Activated naive CD8-positive, alpha-beta T cell (primary cell): ENCODE measurements around the gene ASAP3.

Experiments
- H3K27ac Mint-ChIP-seq: one replicate; pipeline ENCODE4 v1.8.0; 2021; ENCODE audit warnings: mixed read lengths
- H3K27me3 Mint-ChIP-seq: one replicate; pipeline ENCODE4 v1.8.0; 2021; ENCODE audit warnings: mixed read lengths
- H3K36me3 Mint-ChIP-seq: one replicate; pipeline ENCODE4 v1.8.0; 2021; ENCODE audit warnings: mixed read lengths
- H3K4me1 Mint-ChIP-seq: one replicate; pipeline ENCODE4 v1.8.0; 2021; ENCODE audit warnings: low read depth, mixed read lengths
- H3K4me3 Mint-ChIP-seq: one replicate; pipeline ENCODE4 v1.8.0; 2021; ENCODE audit warnings: mild to moderate bottlenecking, mixed read lengths
- H3K9me3 Mint-ChIP-seq: one replicate; pipeline ENCODE4 v1.8.0; 2021; ENCODE audit warnings: low read depth, mixed read lengths

ASAP3 gene

GRCh38 chr1:23420778-23421177 is 63.2 kb downstream of the ASAP3 start:
- no peaks in the 10 kb centered on the region for H3K27me3 Mint-ChIP-seq
- no peak overlapping the region for H3K4me3 Mint-ChIP-seq
- no peaks in the 10 kb centered on the region for H3K9me3 Mint-ChIP-seq
- H3K36me3 Mint-ChIP-seq: no peaks in the 10 kb centered on the region
- H3K4me1 Mint-ChIP-seq: peaks cover 32% of the 10 kb centered on the region
- no peak overlapping the region for H3K27ac Mint-ChIP-seq

DNA sequence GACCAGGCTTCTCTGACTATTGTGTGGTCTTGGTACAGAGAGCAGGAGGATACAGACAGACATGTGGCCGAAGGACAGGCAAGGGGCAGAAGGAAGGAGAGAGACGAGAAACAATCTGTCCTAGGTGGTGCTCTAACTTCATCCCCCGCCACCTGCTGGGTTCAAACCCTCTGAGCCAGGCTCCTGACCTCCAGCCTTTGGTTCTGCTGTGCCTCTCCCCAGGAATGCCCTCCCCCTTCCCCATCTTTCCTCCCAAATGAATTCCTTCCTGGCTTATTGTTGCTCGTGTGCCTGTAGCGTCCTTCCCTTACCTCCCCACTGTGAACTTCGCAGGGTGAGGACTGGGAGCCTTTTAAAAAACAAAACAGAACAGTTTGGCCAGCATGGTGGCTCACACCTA is 64.8 kb downstream of the ASAP3 start:
- no peaks in the 10 kb centered on the region for H3K9me3 Mint-ChIP-seq
- peaks cover 31% of the 10 kb centered on the region for H3K4me1 Mint-ChIP-seq
- no peak overlapping the region for H3K27ac Mint-ChIP-seq
- no peak overlapping the region for H3K4me3 Mint-ChIP-seq
- no peaks in the 10 kb centered on the region for H3K36me3 Mint-ChIP-seq
- H3K27me3 Mint-ChIP-seq: no peaks in the 10 kb centered on the region

DNA sequence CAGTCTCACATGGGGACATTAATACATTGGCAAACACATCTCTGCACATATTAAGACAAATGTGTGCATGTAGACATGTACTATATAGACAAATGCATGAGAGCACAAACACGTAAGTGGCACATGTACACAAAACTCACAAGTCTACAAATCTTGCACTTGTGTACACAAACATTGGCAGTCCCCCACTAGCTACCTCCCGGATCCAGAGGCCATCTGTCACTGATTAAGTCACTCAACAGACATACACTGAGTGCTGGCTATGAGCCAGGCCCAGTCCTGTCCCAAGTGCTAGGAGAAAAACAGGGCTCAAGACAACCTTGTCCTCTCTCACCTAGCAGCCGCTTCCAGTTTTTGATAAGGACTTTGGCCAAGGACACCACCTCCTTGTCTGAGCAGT is 66.4 kb downstream of the ASAP3 start:
- Mint-ChIP-seq H3K27ac (no peak overlapping the region), H3K27me3 (no peaks in the 10 kb centered on the region), H3K4me3 (no peak overlapping the region)

DNA sequence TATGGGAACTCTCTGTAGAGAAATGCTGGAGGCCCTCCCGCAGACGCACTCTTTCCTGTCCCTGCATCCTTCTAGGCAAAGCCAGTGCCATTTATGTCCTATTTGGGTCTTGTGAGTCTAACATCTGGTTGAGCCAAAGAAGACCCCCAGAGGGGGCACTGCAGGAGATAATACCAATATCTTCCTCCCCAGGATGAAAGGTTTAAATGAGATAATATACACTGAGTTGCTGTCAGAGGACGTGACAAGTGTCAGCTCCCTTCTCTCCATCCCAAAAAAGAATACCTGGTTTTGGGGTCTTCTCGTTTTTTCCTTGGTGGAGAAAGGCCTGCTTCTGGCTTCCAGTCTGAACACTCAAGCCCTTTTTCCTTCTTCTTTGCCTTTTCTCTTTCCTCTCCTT is 67.0 kb downstream of the ASAP3 start:
- Mint-ChIP-seq H3K4me3 (no peak overlapping the region), H3K27me3 (no peaks in the 10 kb centered on the region), H3K27ac (no peak overlapping the region), H3K4me1 (peaks cover 13% of the 10 kb centered on the region), H3K36me3 (no peaks in the 10 kb centered on the region), H3K9me3 (no peaks in the 10 kb centered on the region)

More for the DNA sequence above, 66.4 kb downstream of the ASAP3 start:
- Mint-ChIP-seq H3K4me1 (peaks cover 19% of the 10 kb centered on the region), H3K9me3 (no peaks in the 10 kb centered on the region), H3K36me3 (no peaks in the 10 kb centered on the region)

DNA sequence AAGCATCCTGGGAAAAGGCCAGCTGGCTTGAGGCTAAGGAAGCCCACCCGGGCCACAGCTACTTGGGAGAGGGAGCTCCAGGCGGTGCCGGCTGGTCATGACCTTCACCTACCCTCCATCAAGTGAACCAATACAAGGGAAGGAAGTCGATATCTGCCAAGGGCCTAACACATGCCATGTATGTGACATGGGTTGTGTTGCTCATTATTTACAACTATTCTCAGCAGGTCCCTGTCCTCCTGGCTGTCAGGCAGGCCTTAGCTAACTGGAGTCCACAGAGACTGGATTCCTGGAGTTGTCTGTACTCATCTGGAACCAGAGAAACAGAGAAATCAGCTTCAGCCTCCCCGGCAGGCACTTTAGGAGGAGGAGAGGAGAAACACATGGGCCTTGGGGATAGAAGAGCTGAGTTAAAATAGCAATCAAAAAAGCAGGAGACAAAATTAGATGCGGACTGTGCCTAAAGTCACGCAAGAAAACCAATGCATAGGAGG is 75.1 kb downstream of the ASAP3 start:
- H3K9me3 Mint-ChIP-seq: no peaks in the 10 kb centered on the region
- peaks cover 7% of the 10 kb centered on the region for H3K4me1 Mint-ChIP-seq
- H3K27ac Mint-ChIP-seq: no peak overlapping the region
- H3K36me3 Mint-ChIP-seq: peaks cover 2% of the 10 kb centered on the region
- H3K4me3 Mint-ChIP-seq: no peak overlapping the region
- no peaks in the 10 kb centered on the region for H3K27me3 Mint-ChIP-seq

- Mint-ChIP-seq H3K36me3 (peaks cover 2% of the 10 kb centered on the region), H3K4me1 (peaks cover 8% of the 10 kb centered on the region), H3K4me3 (no peak overlapping the region), H3K27ac (no peak overlapping the region), H3K27me3 (no peaks in the 10 kb centered on the region), H3K9me3 (no peaks in the 10 kb centered on the region)
These were observed 76.9 kb downstream of the ASAP3 start for GRCh38 chr1:23407016-23407630.

DNA sequence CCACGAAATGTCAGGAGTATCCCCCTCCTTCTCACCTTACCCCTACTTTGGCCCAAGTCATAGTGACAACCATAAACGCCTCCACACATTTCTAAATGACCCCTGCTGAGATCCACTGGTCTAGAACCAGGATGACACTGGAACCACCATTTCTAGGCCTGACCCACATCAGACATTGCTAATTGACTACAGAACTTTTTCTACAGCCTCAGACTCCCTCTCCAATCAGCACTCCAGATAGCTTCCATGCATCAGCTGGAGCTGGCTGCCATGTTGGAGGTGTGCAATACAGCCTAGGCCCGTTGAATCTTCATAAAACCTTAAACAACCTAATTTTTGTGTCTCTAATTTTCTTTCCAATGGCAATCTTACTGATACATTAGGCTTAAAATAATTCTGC is 78.0 kb downstream of the ASAP3 start:
- Mint-ChIP-seq H3K9me3 (no peaks in the 10 kb centered on the region), H3K36me3 (peaks cover 2% of the 10 kb centered on the region), H3K4me3 (no peak overlapping the region), H3K27ac (no peak overlapping the region), H3K4me1 (peaks cover 8% of the 10 kb centered on the region), H3K27me3 (no peaks in the 10 kb centered on the region)

DNA sequence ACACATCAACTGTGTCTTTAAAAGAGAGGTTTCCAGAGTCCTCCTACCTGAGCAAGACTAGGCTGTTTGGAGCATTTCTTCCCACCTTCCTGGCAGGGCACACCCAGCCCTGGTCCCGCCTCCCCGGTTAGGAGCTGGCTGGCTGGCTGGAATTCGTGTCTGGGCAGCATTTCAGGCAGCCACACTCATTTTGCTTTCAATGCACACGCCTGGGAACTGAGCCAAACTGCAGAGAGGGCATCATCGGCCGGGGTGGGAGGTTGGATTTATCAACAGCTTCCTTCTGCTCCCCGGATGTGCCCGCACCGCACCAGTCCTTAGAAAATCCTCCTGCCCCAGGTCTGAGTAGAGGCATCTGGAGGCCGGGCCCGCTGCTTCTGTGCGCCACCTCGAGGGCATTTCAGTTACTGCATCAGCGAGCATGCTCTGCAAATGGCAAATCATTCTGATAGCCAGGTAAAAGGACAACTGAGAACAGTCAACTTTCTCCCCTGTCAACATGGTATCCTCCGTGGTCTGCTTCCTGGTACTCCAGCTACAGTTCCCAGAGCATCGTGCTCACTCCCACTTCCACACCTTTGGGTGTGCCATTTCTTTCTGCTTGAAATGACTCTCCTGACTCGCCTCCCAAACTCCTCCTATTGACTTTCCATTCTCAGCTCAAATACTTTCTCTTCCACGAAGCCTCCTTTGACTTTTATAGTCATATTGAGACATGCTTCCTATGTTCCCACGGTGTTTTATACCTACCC is 80.1 kb downstream of the ASAP3 start:
- Mint-ChIP-seq H3K27me3 (no peaks in the 10 kb centered on the region), H3K27ac (no peak overlapping the region), H3K4me3 (no peak overlapping the region), H3K9me3 (no peaks in the 10 kb centered on the region), H3K4me1 (peaks cover 8% of the 10 kb centered on the region), H3K36me3 (no peaks in the 10 kb centered on the region)

GRCh38 chr1:23403355-23403734 is 80.6 kb downstream of the ASAP3 start:
- Mint-ChIP-seq H3K36me3 (no peaks in the 10 kb centered on the region), H3K27ac (no peak overlapping the region), H3K4me1 (peaks cover 8% of the 10 kb centered on the region), H3K9me3 (no peaks in the 10 kb centered on the region), H3K27me3 (no peaks in the 10 kb centered on the region), H3K4me3 (no peak overlapping the region)

DNA sequence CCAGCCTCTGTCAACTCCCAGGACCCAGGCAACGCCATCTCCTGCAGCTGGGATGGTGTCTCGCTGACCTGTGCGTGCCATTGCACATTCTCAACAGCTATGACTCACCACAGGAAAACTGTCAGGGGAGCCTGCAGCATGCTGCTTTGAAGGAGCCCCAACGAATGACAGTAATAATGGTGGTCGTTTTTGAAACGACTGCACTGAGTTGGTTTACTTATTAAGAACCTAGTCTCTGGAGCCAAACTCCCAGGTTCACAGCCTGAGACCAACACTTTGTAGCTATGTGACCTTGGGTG is 81.0 kb downstream of the ASAP3 start:
- H3K4me3 Mint-ChIP-seq: no peak overlapping the region
- H3K36me3 Mint-ChIP-seq: no peaks in the 10 kb centered on the region
- H3K4me1 Mint-ChIP-seq: peaks cover 8% of the 10 kb centered on the region
- H3K27ac Mint-ChIP-seq: no peak overlapping the region
- H3K27me3 Mint-ChIP-seq: no peaks in the 10 kb centered on the region
- H3K9me3 Mint-ChIP-seq: no peaks in the 10 kb centered on the region

GRCh38 chr1:23402286-23403037 is 81.5 kb downstream of the ASAP3 start:
- Mint-ChIP-seq H3K27me3 (no peaks in the 10 kb centered on the region), H3K9me3 (no peaks in the 10 kb centered on the region), H3K4me1 (peaks cover 8% of the 10 kb centered on the region), H3K4me3 (no peak overlapping the region), H3K36me3 (no peaks in the 10 kb centered on the region), H3K27ac (no peak overlapping the region)

DNA sequence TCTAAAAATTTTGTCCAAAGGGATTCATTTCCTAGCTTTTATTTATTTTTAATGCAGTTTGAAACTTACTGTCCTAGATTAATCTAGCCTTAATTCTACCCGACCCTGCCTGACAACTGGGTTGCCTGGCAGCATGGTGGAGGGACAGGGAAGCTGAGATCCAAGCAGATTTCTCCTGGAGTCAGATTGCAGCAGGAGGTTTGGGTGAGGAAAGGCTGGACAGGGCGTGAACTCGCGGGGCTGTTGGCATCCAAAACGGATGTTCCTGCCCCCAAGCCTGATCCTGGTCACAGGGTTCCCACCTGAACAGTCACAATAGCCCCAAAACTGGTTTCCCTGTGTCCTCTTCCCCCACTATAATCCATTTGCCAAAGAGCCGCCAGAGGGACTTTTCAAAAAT is 82.7 kb downstream of the ASAP3 start:
- H3K36me3 Mint-ChIP-seq: no peaks in the 10 kb centered on the region
- no peak overlapping the region for H3K27ac Mint-ChIP-seq
- H3K4me3 Mint-ChIP-seq: no peak overlapping the region
- H3K9me3 Mint-ChIP-seq: no peaks in the 10 kb centered on the region
- peaks cover 8% of the 10 kb centered on the region for H3K4me1 Mint-ChIP-seq
- no peaks in the 10 kb centered on the region for H3K27me3 Mint-ChIP-seq

DNA sequence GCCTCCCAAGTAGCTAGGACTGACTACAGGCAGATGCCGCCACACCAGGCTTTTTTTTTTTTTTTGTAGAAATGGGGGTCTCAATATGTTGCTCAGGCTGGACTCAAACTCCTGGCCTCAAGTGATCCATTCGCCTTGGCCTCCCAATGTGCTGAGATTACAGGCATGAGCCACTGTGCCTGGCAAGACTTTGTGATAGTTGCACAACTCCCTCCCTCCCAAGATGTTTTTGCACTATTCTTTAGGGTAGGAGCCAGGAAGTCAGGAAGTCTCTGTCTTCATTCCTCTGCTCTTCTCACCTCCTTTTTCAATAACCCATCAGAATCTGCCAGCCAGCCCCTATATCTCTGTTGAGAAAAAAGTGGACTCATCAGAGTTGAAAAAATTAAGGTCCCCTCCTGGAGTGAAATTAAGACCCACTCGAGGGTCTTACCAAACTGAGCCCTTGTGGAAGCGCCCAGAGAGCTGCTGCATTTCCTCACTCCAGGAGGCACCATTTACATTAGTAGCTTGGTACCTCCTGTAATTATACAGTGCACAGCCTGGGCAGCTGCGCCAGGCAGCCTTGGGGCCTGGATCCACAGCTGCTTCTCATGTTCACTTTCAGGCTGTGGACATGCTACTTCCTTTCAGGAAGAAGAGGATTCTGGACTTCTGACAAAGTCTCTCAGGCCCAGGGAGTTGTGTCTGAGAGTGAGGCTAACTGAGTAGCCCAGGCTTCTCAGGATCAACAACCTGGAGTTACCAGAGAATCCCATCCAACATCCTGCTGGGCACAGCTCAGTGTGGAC is 83.5 kb downstream of the ASAP3 start:
- no peaks in the 10 kb centered on the region for H3K27me3 Mint-ChIP-seq
- H3K9me3 Mint-ChIP-seq: no peaks in the 10 kb centered on the region
- no peaks in the 10 kb centered on the region for H3K36me3 Mint-ChIP-seq
- H3K4me1 Mint-ChIP-seq: peaks cover 8% of the 10 kb centered on the region
- no peak overlapping the region for H3K27ac Mint-ChIP-seq
- no peak overlapping the region for H3K4me3 Mint-ChIP-seq

DNA sequence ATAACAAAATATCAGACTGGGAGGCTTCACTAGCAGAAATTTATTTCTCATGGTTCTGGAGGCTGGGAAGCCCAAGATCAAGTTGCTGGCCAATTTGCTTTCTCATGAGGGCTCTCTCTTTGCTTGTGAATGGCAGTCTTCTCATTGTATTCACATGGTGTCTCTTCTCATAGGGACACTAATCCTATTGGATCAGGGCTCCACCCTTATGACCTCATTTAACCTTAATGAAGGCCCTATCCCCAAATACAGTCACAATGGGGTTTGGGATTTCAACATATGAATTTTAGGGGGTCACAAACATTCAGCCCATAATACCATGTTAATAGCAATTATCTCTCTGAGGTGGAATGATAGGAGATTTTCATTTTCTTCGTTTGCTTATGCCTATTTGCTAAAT is 84.8 kb downstream of the ASAP3 start:
- Mint-ChIP-seq H3K27ac (no peak overlapping the region), H3K36me3 (peaks cover 2% of the 10 kb centered on the region), H3K9me3 (no peaks in the 10 kb centered on the region), H3K4me3 (no peak overlapping the region), H3K27me3 (no peaks in the 10 kb centered on the region), H3K4me1 (peaks cover 5% of the 10 kb centered on the region)

DNA sequence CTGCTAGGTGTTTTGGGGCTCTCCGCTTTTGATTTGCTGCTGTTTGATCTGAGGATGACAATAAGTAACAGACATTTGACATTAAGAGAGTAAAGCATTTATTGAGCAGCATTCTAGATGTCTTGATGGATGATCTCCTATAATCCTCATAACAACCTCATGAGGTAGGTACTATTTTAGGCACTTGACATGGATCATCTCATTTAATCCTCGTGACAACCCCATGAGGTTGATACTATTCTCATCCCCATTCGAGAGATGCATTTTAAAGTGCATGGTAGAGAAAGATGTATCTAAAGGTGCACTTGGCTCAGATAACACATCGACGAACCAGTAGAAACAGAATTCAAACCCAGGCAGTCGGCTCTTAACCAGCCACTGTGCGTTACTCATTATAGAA is 86.1 kb downstream of the ASAP3 start:
- Mint-ChIP-seq H3K36me3 (peaks cover 2% of the 10 kb centered on the region), H3K4me1 (no peaks in the 10 kb centered on the region), H3K4me3 (no peak overlapping the region), H3K27ac (no peak overlapping the region), H3K27me3 (no peaks in the 10 kb centered on the region), H3K9me3 (no peaks in the 10 kb centered on the region)
